H9 (cell line): ENCODE data around the gene GPX5. TPM values are rescaled to one million over a fixed set of nuclear protein-coding genes. Genes with fewer than 3 reads are reported as not detected.

Source experiments
- DNase-seq: peaks from one replicate; pipeline ENCODE4 v3.0.0-alpha.2; 2017
- H2AFZ ChIP-seq: one replicate; pipeline ENCODE4 v1.6.1; 2013; ENCODE audit warnings: mild to moderate bottlenecking, low read length, control low read depth, moderate library complexity
- H2AK5ac ChIP-seq: 2 replicates; pipeline ENCODE4 v1.6.1; 2013; ENCODE audit warnings: low read length, control low read depth, mixed read lengths; ENCODE audit not compliant: insufficient read length
- H2BK120ac ChIP-seq: one replicate; pipeline ENCODE4 v1.6.1; 2013; ENCODE audit warnings: low read depth, mild to moderate bottlenecking, low read length, control low read depth, inconsistent platforms; ENCODE audit not compliant: poor library complexity, severe bottlenecking
- H2BK12ac ChIP-seq: 2 replicates; pipeline ENCODE4 v1.6.1; 2013; ENCODE audit warnings: low read length, control low read depth, mixed read lengths, low read depth; ENCODE audit not compliant: insufficient read length
- H2BK15ac ChIP-seq: 2 replicates; pipeline ENCODE4 v1.6.1; 2013; ENCODE audit warnings: low read depth, low read length, control low read depth
- H2BK20ac ChIP-seq: one replicate; pipeline ENCODE4 v1.6.1; 2013; ENCODE audit warnings: low read depth, mild to moderate bottlenecking, low read length, control low read depth, inconsistent platforms; ENCODE audit not compliant: poor library complexity, severe bottlenecking
- H2BK5ac ChIP-seq: 2 replicates; pipeline ENCODE4 v1.6.1; 2013; ENCODE audit warnings: low read length, control low read depth, mixed read lengths; ENCODE audit not compliant: insufficient read length
- H3K14ac ChIP-seq: 2 replicates; pipeline ENCODE4 v1.6.1; 2013; ENCODE audit warnings: low read length, control low read depth; ENCODE audit not compliant: insufficient read depth
- H3K18ac ChIP-seq: 2 replicates; pipeline ENCODE4 v1.6.1; 2013; ENCODE audit warnings: low read depth, mild to moderate bottlenecking, mixed read lengths, low read length, control low read depth; ENCODE audit not compliant: insufficient read length
- H3K23ac ChIP-seq: 2 replicates; pipeline ENCODE4 v1.6.1; 2013; ENCODE audit warnings: low read length, control low read depth, mixed read lengths, low read depth; ENCODE audit not compliant: insufficient read length
- H3K23me2 ChIP-seq: 2 replicates; pipeline ENCODE4 v1.6.1; 2013; ENCODE audit warnings: low read depth, mild to moderate bottlenecking, mixed read lengths, low read length, control low read depth; ENCODE audit not compliant: insufficient read length, poor library complexity, severe bottlenecking
- H3K27ac ChIP-seq: 2 replicates; pipeline ENCODE4 v1.5.1; 2013; ENCODE audit warnings: low read length, control low read depth, mixed read lengths, low read depth; ENCODE audit not compliant: insufficient read length
- H3K27me3 ChIP-seq: 2 replicates; pipeline ENCODE4 v1.6.1; 2013; ENCODE audit warnings: low read length, control low read depth, inconsistent platforms; ENCODE audit not compliant: insufficient read depth
- H3K4ac ChIP-seq: 2 replicates; pipeline ENCODE4 v1.6.1; 2013; ENCODE audit warnings: low read depth, mild to moderate bottlenecking, control low read depth, inconsistent platforms, low read length, moderate library complexity
- H3K4me1 ChIP-seq: 2 replicates; pipeline ENCODE4 v1.6.1; 2013; ENCODE audit warnings: low read length, control low read depth, inconsistent platforms; ENCODE audit not compliant: insufficient read depth
- H3K4me2 ChIP-seq: 2 replicates; pipeline ENCODE4 v1.6.1; 2013; ENCODE audit warnings: low read length, control low read depth, mixed read lengths; ENCODE audit not compliant: insufficient read length, insufficient read depth
- H3K56ac ChIP-seq: 2 replicates; pipeline ENCODE4 v1.6.1; 2013; ENCODE audit warnings: low read depth, mild to moderate bottlenecking, mixed read lengths, low read length, control low read depth; ENCODE audit not compliant: insufficient read length
- H3K79me1 ChIP-seq: 2 replicates; pipeline ENCODE4 v1.6.1; 2013; ENCODE audit warnings: low read depth, mild to moderate bottlenecking, moderate library complexity, low read length, control low read depth, inconsistent platforms; ENCODE audit not compliant: insufficient read depth, poor library complexity, severe bottlenecking
- H3K79me2 ChIP-seq: 2 replicates; pipeline ENCODE4 v1.6.1; 2013; ENCODE audit warnings: low read length, control low read depth, inconsistent platforms; ENCODE audit not compliant: insufficient read depth
- H3K9ac ChIP-seq: 2 replicates; pipeline ENCODE4 v1.6.1; 2013; ENCODE audit warnings: low read length, control low read depth, mixed read lengths; ENCODE audit not compliant: insufficient read length; ENCODE audit errors: extremely low read depth
- H3K9me3 ChIP-seq: one replicate; pipeline ENCODE4 v1.6.1; 2013; ENCODE audit warnings: low read depth, low read length, inconsistent platforms; ENCODE audit not compliant: control insufficient read depth
- H3T11ph ChIP-seq: one replicate; pipeline ENCODE4 v1.6.1; 2013; ENCODE audit warnings: mild to moderate bottlenecking, low read length, control low read depth, inconsistent platforms
- H4K20me1 ChIP-seq: one replicate; pipeline ENCODE4 v1.6.1; 2013; ENCODE audit not compliant: control insufficient read depth, insufficient read length, insufficient read depth
- H4K5ac ChIP-seq: 2 replicates; pipeline ENCODE4 v1.6.1; 2013; ENCODE audit warnings: low read depth, mild to moderate bottlenecking, mixed read lengths, low read length, control low read depth; ENCODE audit not compliant: insufficient read length
- H4K8ac ChIP-seq: replicated peaks from 2 replicates; pipeline ENCODE4 v1.6.1; 2013; ENCODE audit warnings: low read length, control low read depth, mixed read lengths, low read depth; ENCODE audit not compliant: insufficient read length
- H4K91ac ChIP-seq: 2 replicates; pipeline ENCODE4 v1.6.1; 2013; ENCODE audit warnings: low read depth, mild to moderate bottlenecking, moderate library complexity, mixed read lengths, low read length, control low read depth; ENCODE audit not compliant: insufficient read length
- H3K27ac Mint-ChIP-seq, 3 experiments: 2 replicates in 2 of 3; 3 replicates in 1 of 3; pipeline ENCODE4 v1.8.0; 2020 to 2021; ENCODE audit warnings: mixed read lengths in 3 of 3, mild to moderate bottlenecking in 1 of 3, moderate library complexity in 1 of 3
- H3K27me3 Mint-ChIP-seq: 2 replicates; pipeline ENCODE4 v1.8.0; 2021; ENCODE audit warnings: low read depth, mild to moderate bottlenecking, moderate library complexity, mixed read lengths
- H3K36me3 Mint-ChIP-seq, 3 experiments: 2 replicates in 2 of 3; 3 replicates in 1 of 3; pipeline ENCODE4 v1.8.0; 2020 to 2021; ENCODE audit warnings: low read depth in 3 of 3, mixed read lengths in 3 of 3; ENCODE audit not compliant: insufficient read depth in 1 of 3
- H3K4me1 Mint-ChIP-seq, 2 experiments: 2 replicates each; pipeline ENCODE4 v1.8.0; 2020; ENCODE audit warnings: mixed read lengths in 2 of 2
- H3K4me3 Mint-ChIP-seq, 2 experiments: 2 replicates in 1 of 2; 3 replicates in 1 of 2; pipeline ENCODE4 v1.8.0; 2020 to 2021; ENCODE audit warnings: mild to moderate bottlenecking in 2 of 2, mixed read lengths in 2 of 2, moderate library complexity in 1 of 2
- H3K9me3 Mint-ChIP-seq, 2 experiments: 2 replicates in 1 of 2; 3 replicates in 1 of 2; pipeline ENCODE4 v1.8.0; 2020; ENCODE audit warnings: mild to moderate bottlenecking in 2 of 2, mixed read lengths in 2 of 2, moderate library complexity in 1 of 2
- WGBS: extraction: QIAGEN DNeasy Blood & Tissue Kit; methylation state at CpG from one replicate; pipeline ENCODE4 v1.1.7; 2013; ENCODE audit warnings: missing lambda C conversion rate, low lambda C conversion rate, mixed read lengths; ENCODE audit not compliant: insufficient read length; ENCODE audit errors: extremely low coverage; 5-methylcytosine and 5-hydroxymethylcytosine counted together
- total RNA-seq: library from RNA; stranded (reverse); gene quantifications from 2 replicates; pipeline ENCODE4 v1.2.1, GENCODE V29; 2021
- TF ChIP-seq, protein P1 (sequence below): fragments of 200-600 bp; sonication (generic); conservative IDR thresholded peaks from 3 replicates; pipeline ENCODE4 v1.8.0; 2021; ENCODE audit warnings: antibody characterized with exemption, mild to moderate bottlenecking

The GPX5 gene
- total RNA-seq, 1 experiment from 2014 or later = not detected

DNA sequence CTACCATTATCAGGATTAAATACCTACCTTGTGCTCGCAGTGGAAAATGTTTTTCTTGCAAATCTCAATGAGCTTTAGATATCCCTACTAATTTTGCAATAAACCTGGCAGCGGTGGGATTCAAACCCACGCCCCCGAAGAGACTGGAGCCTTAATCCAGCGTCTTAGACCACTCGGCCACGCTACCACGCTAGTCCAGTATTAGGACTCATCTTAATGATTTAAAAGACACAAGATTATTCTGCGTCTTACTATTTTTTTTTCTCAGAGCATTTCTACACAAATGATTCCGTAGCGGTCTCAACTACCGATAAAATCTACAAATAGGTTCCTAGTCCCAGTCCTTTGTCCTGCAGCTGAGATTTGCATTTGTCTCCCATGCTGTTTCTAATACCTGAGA, 47.2 kb upstream of the GPX5 start:
- H4K8ac ChIP-seq = no peak overlapping the region
- no peak overlapping the region for H2AFZ ChIP-seq
- no peak overlapping the region; a peak in 1 of 5 replicates for H3K4me3 Mint-ChIP-seq
- H3K18ac ChIP-seq = no peak overlapping the region
- H3K27ac ChIP-seq = no peak overlapping the region
- DNase-seq = no peak
- no peak overlapping the region for H3K56ac ChIP-seq
- no peaks in the 10 kb centered on the region for H3K4me1 ChIP-seq
- H4K5ac ChIP-seq = no peak overlapping the region
- H3K4ac ChIP-seq = no peak overlapping the region
- H3K79me1 ChIP-seq = no peaks in the 10 kb centered on the region
- H3K27me3 ChIP-seq = no peaks in the 10 kb centered on the region
- H3K36me3 Mint-ChIP-seq = no peaks in the 10 kb centered on the region
- no peak overlapping the region for H3K27ac Mint-ChIP-seq
- peaks cover 0 to 2% of the 10 kb centered on the region in 2 experiments; a peak in 1 of 5 replicates for H3K9me3 Mint-ChIP-seq
- peaks cover 3% of the 10 kb centered on the region for H3K23me2 ChIP-seq
- no peak overlapping the region for H2BK5ac ChIP-seq
- no peak overlapping the region for H2BK15ac ChIP-seq
- peaks cover 0 to 2% of the 10 kb centered on the region in 2 experiments; a peak in 2 of 4 replicates for H3K4me1 Mint-ChIP-seq
- WGBS = no CpG with 5 or more reads among the region's 12 CpGs
- H3K23ac ChIP-seq = no peak overlapping the region
- H3K4me2 ChIP-seq = no peak overlapping the region
- no peak overlapping the region for H2AK5ac ChIP-seq
- H4K20me1 ChIP-seq = no peaks in the 10 kb centered on the region
- no peak overlapping the region for H3T11ph ChIP-seq
- H3K14ac ChIP-seq = no peak overlapping the region
- no peak overlapping the region for H2BK20ac ChIP-seq
- no peak overlapping the region for H3K9ac ChIP-seq
- H3K79me2 ChIP-seq = no peaks in the 10 kb centered on the region
- TF ChIP-seq, protein P1, sequence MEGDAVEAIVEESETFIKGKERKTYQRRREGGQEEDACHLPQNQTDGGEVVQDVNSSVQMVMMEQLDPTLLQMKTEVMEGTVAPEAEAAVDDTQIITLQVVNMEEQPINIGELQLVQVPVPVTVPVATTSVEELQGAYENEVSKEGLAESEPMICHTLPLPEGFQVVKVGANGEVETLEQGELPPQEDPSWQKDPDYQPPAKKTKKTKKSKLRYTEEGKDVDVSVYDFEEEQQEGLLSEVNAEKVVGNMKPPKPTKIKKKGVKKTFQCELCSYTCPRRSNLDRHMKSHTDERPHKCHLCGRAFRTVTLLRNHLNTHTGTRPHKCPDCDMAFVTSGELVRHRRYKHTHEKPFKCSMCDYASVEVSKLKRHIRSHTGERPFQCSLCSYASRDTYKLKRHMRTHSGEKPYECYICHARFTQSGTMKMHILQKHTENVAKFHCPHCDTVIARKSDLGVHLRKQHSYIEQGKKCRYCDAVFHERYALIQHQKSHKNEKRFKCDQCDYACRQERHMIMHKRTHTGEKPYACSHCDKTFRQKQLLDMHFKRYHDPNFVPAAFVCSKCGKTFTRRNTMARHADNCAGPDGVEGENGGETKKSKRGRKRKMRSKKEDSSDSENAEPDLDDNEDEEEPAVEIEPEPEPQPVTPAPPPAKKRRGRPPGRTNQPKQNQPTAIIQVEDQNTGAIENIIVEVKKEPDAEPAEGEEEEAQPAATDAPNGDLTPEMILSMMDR = no peak
- no peak overlapping the region for H4K91ac ChIP-seq
- no peak overlapping the region for H2BK120ac ChIP-seq
- H3K9me3 ChIP-seq = no peaks in the 10 kb centered on the region
- peaks cover 26% of the 10 kb centered on the region for H3K27me3 Mint-ChIP-seq
- H2BK12ac ChIP-seq = no peak overlapping the region
